ES-I3 (cell line): ENCODE data around the gene CHN1.
A peak's percentile ranks its signal among the peaks of the same experiment; 100 is the strongest.

Experiments used
- H3K36me3 ChIP-seq: 2 replicates; pipeline ENCODE4 v1.6.1; 2013; ENCODE audit warnings: mild to moderate bottlenecking, low read length, control low read depth, moderate library complexity; ENCODE audit not compliant: insufficient read depth
- H3K4me1 ChIP-seq: 2 replicates; pipeline ENCODE4 v1.6.1; 2013; ENCODE audit warnings: mild to moderate bottlenecking, control low read depth, low read length; ENCODE audit not compliant: insufficient read depth
- H3K9ac ChIP-seq: 2 replicates; pipeline ENCODE4 v1.6.1; 2013; ENCODE audit warnings: low read depth, mild to moderate bottlenecking, low read length, moderate library complexity
- H3K9me3 ChIP-seq: 2 replicates; pipeline ENCODE4 v1.6.1; 2013; ENCODE audit warnings: mild to moderate bottlenecking, low read length, moderate library complexity; ENCODE audit not compliant: control insufficient read depth, insufficient read depth

CHN1 gene

GRCh38 chr2:174815526-174815925 lies 189.7 kb downstream of the CHN1 start:
- no peaks in the 10 kb centered on the region for H3K36me3 ChIP-seq
- H3K9ac ChIP-seq: no peak overlapping the region
- no peaks in the 10 kb centered on the region for H3K9me3 ChIP-seq
- no peaks in the 10 kb centered on the region for H3K4me1 ChIP-seq

GRCh38 chr2:174812037-174812436 lies 193.1 kb downstream of the CHN1 start:
- no peaks in the 10 kb centered on the region for H3K9me3 ChIP-seq

DNA sequence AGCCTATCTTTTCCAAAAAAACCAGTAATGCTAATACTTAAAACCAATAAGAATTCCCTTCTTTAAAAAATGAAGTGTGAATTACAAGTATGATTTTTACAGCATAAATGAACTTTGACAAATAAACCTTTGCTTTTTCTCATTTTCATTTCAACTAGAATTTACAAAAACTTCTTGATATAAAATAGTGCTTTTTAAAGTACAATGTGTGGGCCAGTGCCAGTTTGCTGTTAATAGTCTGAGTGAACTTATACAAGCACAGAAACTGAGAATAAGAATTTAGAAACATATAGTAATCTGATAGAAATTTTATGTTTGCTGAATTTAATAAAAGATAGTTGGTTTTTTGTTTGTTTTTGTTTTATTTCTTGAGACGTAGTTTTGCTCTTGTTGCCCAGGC lies 197.2 kb downstream of the CHN1 start:
- Histone ChIP-seq H3K4me1 (no peaks in the 10 kb centered on the region), H3K9ac (no peak overlapping the region), H3K9me3 (no peaks in the 10 kb centered on the region), H3K36me3 (no peaks in the 10 kb centered on the region)

More at GRCh38 chr2:174812037-174812436, 193.1 kb downstream of the CHN1 start:
- Histone ChIP-seq H3K4me1 (no peaks in the 10 kb centered on the region), H3K9ac (no peak overlapping the region), H3K36me3 (no peaks in the 10 kb centered on the region)

DNA sequence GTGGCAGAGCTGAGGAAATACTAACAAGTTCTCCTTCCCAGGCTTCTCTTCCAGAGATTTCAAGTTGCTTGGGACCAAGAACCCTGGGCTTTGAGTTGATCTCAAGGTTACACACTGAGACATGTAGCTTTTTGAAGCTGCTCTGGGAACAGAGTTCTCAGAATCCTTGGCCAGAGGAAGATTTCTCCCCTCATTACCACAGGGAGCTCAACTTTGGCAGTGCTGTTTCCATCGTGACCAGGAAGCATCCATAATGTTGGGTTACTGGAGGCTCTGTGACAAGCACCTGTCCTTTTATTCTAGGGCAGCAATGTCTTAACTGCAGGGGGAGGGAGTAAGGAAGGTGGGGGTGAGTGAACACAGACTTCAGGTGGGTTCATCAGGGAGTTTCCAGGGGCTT lies 199.4 kb downstream of the CHN1 start:
- H3K4me1 ChIP-seq: no peaks in the 10 kb centered on the region
- no peaks in the 10 kb centered on the region for H3K36me3 ChIP-seq
- no peak overlapping the region for H3K9ac ChIP-seq
- no peaks in the 10 kb centered on the region for H3K9me3 ChIP-seq

DNA sequence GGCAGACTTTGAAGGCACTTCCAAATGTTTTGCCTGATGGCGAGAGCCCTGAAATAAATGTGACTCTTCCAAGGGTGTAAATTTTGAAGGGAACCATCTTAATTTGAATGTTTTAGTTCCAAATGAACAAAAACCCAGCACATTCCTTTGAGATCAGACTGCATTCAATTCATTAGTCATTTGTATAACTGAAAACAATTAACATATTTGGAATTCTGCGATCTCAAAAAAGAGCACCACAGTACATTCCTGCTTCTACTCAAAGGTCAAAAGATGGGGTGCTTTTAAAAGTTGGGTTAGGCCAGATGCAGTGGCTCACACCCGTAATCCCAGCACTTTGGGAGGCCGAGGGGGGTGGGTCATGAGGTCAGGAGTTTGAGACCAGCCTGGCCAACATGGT lies 202.7 kb downstream of the CHN1 start:
- no peak overlapping the region for H3K9ac ChIP-seq

DNA sequence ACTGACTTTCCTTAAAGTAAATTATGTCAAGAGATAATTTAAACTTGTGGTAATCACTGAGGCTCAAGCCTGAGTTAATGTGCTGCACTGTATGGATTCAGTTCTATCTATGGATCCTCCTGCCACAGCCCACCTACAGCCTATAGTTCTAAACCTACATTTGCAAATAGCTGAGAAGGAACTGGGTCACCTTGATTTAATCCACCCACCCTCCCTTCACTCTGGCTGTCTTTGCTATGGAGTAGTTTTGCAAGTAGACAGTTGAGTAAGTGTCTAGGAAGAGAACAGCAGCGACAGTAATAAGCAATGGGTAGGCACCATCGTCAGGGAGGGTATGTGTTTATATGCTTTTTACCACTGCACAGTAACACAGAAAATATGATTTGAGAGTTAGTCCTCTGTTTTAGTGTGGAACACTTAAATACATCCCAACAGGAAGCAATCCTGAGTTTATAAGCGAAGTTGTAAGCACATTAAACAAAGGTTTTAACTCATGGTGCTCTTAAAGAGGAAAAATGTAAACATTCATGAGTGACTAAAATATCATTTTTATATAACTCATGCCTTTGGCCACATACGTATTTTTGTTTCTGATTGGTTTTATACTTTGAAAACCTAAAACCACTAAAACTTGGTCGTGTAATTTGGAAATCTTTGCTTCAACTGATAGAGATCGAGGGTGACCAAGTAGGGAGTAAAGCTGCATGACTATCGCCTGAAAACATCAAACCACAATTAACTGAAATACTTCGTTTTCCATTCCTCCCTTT lies 204.6 kb downstream of the CHN1 start:
- H3K9ac ChIP-seq: no peak overlapping the region
- H3K36me3 ChIP-seq: no peaks in the 10 kb centered on the region
- H3K9me3 ChIP-seq: no peaks in the 10 kb centered on the region
- H3K4me1 ChIP-seq: peaks cover 15% of the 10 kb centered on the region

More for the DNA sequence above, 202.7 kb downstream of the CHN1 start:
- Histone ChIP-seq H3K4me1 (no peaks in the 10 kb centered on the region), H3K9me3 (no peaks in the 10 kb centered on the region), H3K36me3 (no peaks in the 10 kb centered on the region)

GRCh38 chr2:174798801-174799200 lies 206.4 kb downstream of the CHN1 start:
- Histone ChIP-seq H3K4me1 (peaks cover 21% of the 10 kb centered on the region), H3K9ac (no peak overlapping the region), H3K36me3 (no peaks in the 10 kb centered on the region), H3K9me3 (no peaks in the 10 kb centered on the region)

GRCh38 chr2:174797781-174798276 lies 207.4 kb downstream of the CHN1 start:
- Histone ChIP-seq H3K36me3 (no peaks in the 10 kb centered on the region), H3K9me3 (no peaks in the 10 kb centered on the region), H3K9ac (no peak overlapping the region), H3K4me1 (peaks cover 29% of the 10 kb centered on the region)

GRCh38 chr2:174796319-174796771 lies 208.8 kb downstream of the CHN1 start:
- H3K36me3 ChIP-seq: no peaks in the 10 kb centered on the region
- H3K9me3 ChIP-seq: no peaks in the 10 kb centered on the region
- peaks cover 36% of the 10 kb centered on the region for H3K4me1 ChIP-seq
- no peak overlapping the region for H3K9ac ChIP-seq

- Histone ChIP-seq H3K9ac (no peak overlapping the region), H3K4me1 (peaks cover 41% of the 10 kb centered on the region), H3K9me3 (no peaks in the 10 kb centered on the region), H3K36me3 (no peaks in the 10 kb centered on the region)
These were observed 210.3 kb downstream of the CHN1 start for GRCh38 chr2:174794851-174795374.

GRCh38 chr2:174792309-174793025 lies 212.7 kb downstream of the CHN1 start:
- Histone ChIP-seq H3K36me3 (no peaks in the 10 kb centered on the region), H3K4me1 (peaks cover 50% of the 10 kb centered on the region), H3K9ac (no peak overlapping the region), H3K9me3 (no peaks in the 10 kb centered on the region)

GRCh38 chr2:174791746-174792280 lies 213.4 kb downstream of the CHN1 start:
- H3K4me1 ChIP-seq: peaks cover 50% of the 10 kb centered on the region
- H3K9me3 ChIP-seq: no peaks in the 10 kb centered on the region
- H3K36me3 ChIP-seq: no peaks in the 10 kb centered on the region
- no peak overlapping the region for H3K9ac ChIP-seq

DNA sequence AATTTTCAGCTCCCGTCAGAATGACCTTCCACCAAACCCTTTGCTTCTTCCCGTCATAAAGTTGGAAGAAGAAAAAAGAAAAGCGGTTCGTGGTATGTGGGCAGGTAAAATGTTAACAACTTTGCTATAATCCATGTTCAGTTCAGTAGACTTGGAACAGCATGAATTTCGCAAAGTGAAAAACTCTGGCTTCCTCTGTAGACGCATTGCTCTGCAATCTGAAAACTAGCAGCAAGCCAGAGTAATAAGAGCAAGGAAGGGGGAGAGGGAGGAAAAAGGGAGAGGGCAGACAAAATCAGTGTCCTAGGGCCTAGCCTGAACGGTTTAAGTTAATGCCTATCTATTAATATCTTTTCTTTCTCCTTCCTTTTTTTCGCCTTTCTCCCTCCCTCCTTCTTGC lies 214.2 kb downstream of the CHN1 start:
- peaks cover 50% of the 10 kb centered on the region for H3K4me1 ChIP-seq

GRCh38 chr2:174789001-174789400 lies 216.2 kb downstream of the CHN1 start:
- no peaks in the 10 kb centered on the region for H3K36me3 ChIP-seq
- H3K9ac ChIP-seq: peak overlapping the region; percentile 50; the same call in 1 of the 2 replicates
- H3K4me1 ChIP-seq: peaks cover 44% of the 10 kb centered on the region
- H3K9me3 ChIP-seq: no peaks in the 10 kb centered on the region

More for the DNA sequence above, 214.2 kb downstream of the CHN1 start:
- Histone ChIP-seq H3K36me3 (no peaks in the 10 kb centered on the region), H3K9ac (no peak overlapping the region), H3K9me3 (no peaks in the 10 kb centered on the region)
